ENCODE data around the gene ANKRD27. TPM values are rescaled to one million over a fixed set of nuclear protein-coding genes. Genes with fewer than 3 reads are reported as not detected.
A peak's percentile ranks its signal among the peaks of the same experiment; 100 is the strongest.
"Not testable (repeated sequence)": the region's sequence is repeated elsewhere in the genome, so short reads cannot be mapped to it uniquely, and the experiment has no call there.

ANKRD27 gene
- total RNA-seq, 2 donors from 2014 or later, result 31.7 to 40.0 TPM

GRCh38 chr19:32587747-32588504 lies 87.1 kb downstream of the ANKRD27 start:
- H3K36me3 Mint-ChIP-seq (ENCODE audit: low read depth), result peaks cover 88% of the 10 kb centered on the region
- not testable (repeated sequence) for H3K4me1 Mint-ChIP-seq; ATAC-seq (replicated peaks); H3K9me3 Mint-ChIP-seq; H3K27ac Mint-ChIP-seq; H3K4me3 Mint-ChIP-seq; H3K27me3 Mint-ChIP-seq

GRCh38 chr19:32581705-32582179 lies 93.2 kb downstream of the ANKRD27 start:
- H3K4me1 Mint-ChIP-seq, result peaks cover 12% of the 10 kb centered on the region

GRCh38 chr19:32580901-32581704 lies 93.9 kb downstream of the ANKRD27 start, which contains the start of gene PDCD5:
Gene PDCD5 (plus strand): TSS chr19:32581190. CDS start chr19:32581262, 72 bp downstream.
- no peaks in the 10 kb centered on the region for H3K27me3 Mint-ChIP-seq
- H3K4me3 Mint-ChIP-seq, result peak within 1 kb of the TSS; percentile 91
- H3K4me1 Mint-ChIP-seq, result peaks cover 12% of the 10 kb centered on the region
- H3K27ac Mint-ChIP-seq, result peak within 1 kb of the TSS; percentile 90
- peaks cover 42% of the 10 kb centered on the region for H3K36me3 Mint-ChIP-seq (ENCODE audit: low read depth)
- ATAC-seq (replicated peaks), result peak; percentile 94
- no peaks in the 10 kb centered on the region for H3K9me3 Mint-ChIP-seq

More at GRCh38 chr19:32581705-32582179, 93.2 kb downstream of the ANKRD27 start:
- no peak for ATAC-seq (replicated peaks)
- peaks cover 49% of the 10 kb centered on the region for H3K36me3 Mint-ChIP-seq (ENCODE audit: low read depth)
- H3K27me3 Mint-ChIP-seq, result no peaks in the 10 kb centered on the region
- no peaks in the 10 kb centered on the region for H3K9me3 Mint-ChIP-seq
- H3K4me3 Mint-ChIP-seq, result peak overlapping the region; percentile 91
- peak overlapping the region; percentile 77 for H3K27ac Mint-ChIP-seq

GRCh38 chr19:32580353-32580900 lies 94.6 kb downstream of the ANKRD27 start:
- H3K4me1 Mint-ChIP-seq, result peaks cover 12% of the 10 kb centered on the region
- peak overlapping the region; percentile 90 for H3K27ac Mint-ChIP-seq
- H3K27me3 Mint-ChIP-seq, result no peaks in the 10 kb centered on the region
- peak overlapping the region; percentile 91 for H3K4me3 Mint-ChIP-seq
- no peaks in the 10 kb centered on the region for H3K9me3 Mint-ChIP-seq
- ATAC-seq (replicated peaks), result peak; percentile 14
- H3K36me3 Mint-ChIP-seq (ENCODE audit: low read depth), result peaks cover 36% of the 10 kb centered on the region

GRCh38 chr19:32576790-32577189 lies 98.2 kb downstream of the ANKRD27 start:
- Mint-ChIP-seq H3K27me3 (no peaks in the 10 kb centered on the region), H3K9me3 (no peaks in the 10 kb centered on the region), H3K36me3 (ENCODE audit: low read depth) (no peaks in the 10 kb centered on the region), H3K4me1 (peaks cover 7% of the 10 kb centered on the region), H3K4me3 (no peak overlapping the region), H3K27ac (no peak overlapping the region)
- no peak for ATAC-seq (replicated peaks)

- no peaks in the 10 kb centered on the region for H3K36me3 Mint-ChIP-seq (ENCODE audit: low read depth)
- no peak overlapping the region for H3K4me3 Mint-ChIP-seq
- H3K4me1 Mint-ChIP-seq, result peaks cover 14% of the 10 kb centered on the region
- H3K27ac Mint-ChIP-seq, result no peak overlapping the region
- ATAC-seq (replicated peaks), result no peak
- no peaks in the 10 kb centered on the region for H3K9me3 Mint-ChIP-seq
- H3K27me3 Mint-ChIP-seq, result peaks cover 7% of the 10 kb centered on the region
These were observed 101.5 kb downstream of the ANKRD27 start for GRCh38 chr19:32573492-32573794.

GRCh38 chr19:32572700-32573491 lies 102.1 kb downstream of the ANKRD27 start:
- not testable (repeated sequence) for H3K27me3 Mint-ChIP-seq; H3K9me3 Mint-ChIP-seq; H3K27ac Mint-ChIP-seq; H3K36me3 Mint-ChIP-seq (ENCODE audit: low read depth)
- Mint-ChIP-seq H3K4me1 (peaks cover 14% of the 10 kb centered on the region), H3K4me3 (peak overlapping the region; percentile 77)
- ATAC-seq (replicated peaks), result peak; percentile 23

- not testable (repeated sequence) for H3K27me3 Mint-ChIP-seq; H3K4me3 Mint-ChIP-seq; ATAC-seq (replicated peaks); H3K36me3 Mint-ChIP-seq (ENCODE audit: low read depth); H3K27ac Mint-ChIP-seq; H3K9me3 Mint-ChIP-seq
- H3K4me1 Mint-ChIP-seq, result peaks cover 14% of the 10 kb centered on the region
These were observed 103.4 kb downstream of the ANKRD27 start for GRCh38 chr19:32571471-32572075.

GRCh38 chr19:32570081-32570785 lies 104.7 kb downstream of the ANKRD27 start:
- peak; percentile 59 for ATAC-seq (replicated peaks)
- Mint-ChIP-seq H3K27ac (no peak overlapping the region), H3K4me3 (no peak overlapping the region), H3K27me3 (peaks cover 7% of the 10 kb centered on the region), H3K9me3 (no peaks in the 10 kb centered on the region), H3K4me1 (peaks cover 14% of the 10 kb centered on the region), H3K36me3 (ENCODE audit: low read depth) (no peaks in the 10 kb centered on the region)

GRCh38 chr19:32567486-32567885 lies 107.5 kb downstream of the ANKRD27 start:
- no peak overlapping the region for H3K27ac Mint-ChIP-seq
- H3K9me3 Mint-ChIP-seq, result no peaks in the 10 kb centered on the region
- H3K4me1 Mint-ChIP-seq, result peaks cover 7% of the 10 kb centered on the region
- no peak for ATAC-seq (replicated peaks)
- no peak overlapping the region for H3K4me3 Mint-ChIP-seq
- H3K36me3 Mint-ChIP-seq (ENCODE audit: low read depth), result no peaks in the 10 kb centered on the region
- H3K27me3 Mint-ChIP-seq, result peaks cover 7% of the 10 kb centered on the region

- no peak for ATAC-seq (replicated peaks)
- Mint-ChIP-seq H3K27ac (no peak overlapping the region), H3K9me3 (no peaks in the 10 kb centered on the region), H3K4me3 (no peak overlapping the region), H3K36me3 (ENCODE audit: low read depth) (no peaks in the 10 kb centered on the region), H3K27me3 (peaks cover 7% of the 10 kb centered on the region), H3K4me1 (peaks cover 7% of the 10 kb centered on the region)
These were observed 108.6 kb downstream of the ANKRD27 start for GRCh38 chr19:32566246-32566830.

- no peaks in the 10 kb centered on the region for H3K4me1 Mint-ChIP-seq
- no peak overlapping the region for H3K4me3 Mint-ChIP-seq
- no peak for ATAC-seq (replicated peaks)
- H3K36me3 Mint-ChIP-seq (ENCODE audit: low read depth), result no peaks in the 10 kb centered on the region
- no peaks in the 10 kb centered on the region for H3K9me3 Mint-ChIP-seq
- H3K27ac Mint-ChIP-seq, result no peak overlapping the region
- peaks cover 3% of the 10 kb centered on the region for H3K27me3 Mint-ChIP-seq
These were observed 111.2 kb downstream of the ANKRD27 start for GRCh38 chr19:32563761-32564160.

GRCh38 chr19:32558607-32559228 lies 116.3 kb downstream of the ANKRD27 start:
- H3K9me3 Mint-ChIP-seq, result no peaks in the 10 kb centered on the region
- no peaks in the 10 kb centered on the region for H3K4me1 Mint-ChIP-seq
- no peak for ATAC-seq (replicated peaks)
- H3K36me3 Mint-ChIP-seq (ENCODE audit: low read depth), result no peaks in the 10 kb centered on the region
- no peak overlapping the region for H3K27ac Mint-ChIP-seq
- no peak overlapping the region for H3K4me3 Mint-ChIP-seq
- peaks cover 4% of the 10 kb centered on the region for H3K27me3 Mint-ChIP-seq

Measured in activated T-helper 17 cell treated with anti-CD3 and anti-CD28 coated beads, Interleukin-2, amount 50 U/mL, for 72 hours (primary cell).